ENCODE data around the gene EFHD2.

The EFHD2 gene

GRCh38 chr1:15476927-15477326 lies 67.2 kb downstream of the EFHD2 start:
- no peak for DNase-seq (ENCODE audit: low read depth)

GRCh38 chr1:15477646-15478212 lies 68.0 kb downstream of the EFHD2 start:
- DNase-seq (ENCODE audit: low read depth): no peak
